ENCODE measurements around the gene SLC35F1.

SLC35F1 gene

GRCh38 chr6:117974914-117975627 lies 68.0 kb downstream of the SLC35F1 start:
- H3K27ac ChIP-seq, result no peak overlapping the region
- H2AFZ ChIP-seq (ENCODE audit: low read depth), result no peak overlapping the region
- no peak overlapping the region for H3K4me3 ChIP-seq (IDR thresholded peaks at IDR 0.05; ENCODE audit: insufficient read depth, low read depth, low read length)
- no peaks in the 10 kb centered on the region for H4K20me1 ChIP-seq (ENCODE audit: insufficient read depth)
- H3K79me2 ChIP-seq (ENCODE audit: insufficient read depth, low read depth), result no peaks in the 10 kb centered on the region
- no peaks in the 10 kb centered on the region for H3K27me3 ChIP-seq (ENCODE audit: insufficient read depth, low read depth)
- TF ChIP-seq CTCF (conservative IDR thresholded peaks at IDR 0.05; ENCODE audit: low read depth, low read length), result no peak
- H3K36me3 ChIP-seq (ENCODE audit: insufficient read depth), result no peaks in the 10 kb centered on the region
- no peak overlapping the region for H3K4me2 ChIP-seq
- no peak overlapping the region for H3K9ac ChIP-seq
- no peaks in the 10 kb centered on the region for H3K4me1 ChIP-seq (ENCODE audit: low read depth, poor library complexity, severe bottlenecking)

- H3K9ac ChIP-seq, result no peak overlapping the region
- H3K4me3 ChIP-seq (IDR thresholded peaks at IDR 0.05; ENCODE audit: insufficient read depth, low read depth, low read length), result no peak overlapping the region
- H4K20me1 ChIP-seq (ENCODE audit: insufficient read depth), result no peaks in the 10 kb centered on the region
- no peaks in the 10 kb centered on the region for H3K36me3 ChIP-seq (ENCODE audit: insufficient read depth)
- no peaks in the 10 kb centered on the region for H3K79me2 ChIP-seq (ENCODE audit: insufficient read depth, low read depth)
- H2AFZ ChIP-seq (ENCODE audit: low read depth), result no peak overlapping the region
- H3K27ac ChIP-seq, result no peak overlapping the region
- no peaks in the 10 kb centered on the region for H3K4me1 ChIP-seq (ENCODE audit: low read depth, poor library complexity, severe bottlenecking)
- H3K27me3 ChIP-seq (ENCODE audit: insufficient read depth, low read depth), result no peaks in the 10 kb centered on the region
- no peak overlapping the region for H3K4me2 ChIP-seq
- TF ChIP-seq CTCF (conservative IDR thresholded peaks at IDR 0.05; ENCODE audit: low read depth, low read length), result peak; percentile 63; the same call in 1 of the 2 replicates
These were observed 69.1 kb downstream of the SLC35F1 start for GRCh38 chr6:117976030-117976651.

- Histone ChIP-seq H3K36me3 (ENCODE audit: insufficient read depth) (no peaks in the 10 kb centered on the region), H3K4me1 (ENCODE audit: low read depth, poor library complexity, severe bottlenecking) (no peaks in the 10 kb centered on the region), H3K27me3 (ENCODE audit: insufficient read depth, low read depth) (no peaks in the 10 kb centered on the region), H3K79me2 (ENCODE audit: insufficient read depth, low read depth) (no peaks in the 10 kb centered on the region), H3K4me2 (no peak overlapping the region), H3K9ac (no peak overlapping the region), H2AFZ (ENCODE audit: low read depth) (no peak overlapping the region), H3K27ac (no peak overlapping the region), H3K4me3 (IDR thresholded peaks at IDR 0.05; ENCODE audit: insufficient read depth, low read depth, low read length) (no peak overlapping the region), H4K20me1 (ENCODE audit: insufficient read depth) (no peaks in the 10 kb centered on the region)
- TF ChIP-seq CTCF (conservative IDR thresholded peaks at IDR 0.05; ENCODE audit: low read depth, low read length), result no peak
These were observed 78.9 kb downstream of the SLC35F1 start for GRCh38 chr6:117985916-117986315.

GRCh38 chr6:117986396-117986795 lies 79.3 kb downstream of the SLC35F1 start:
- no peak overlapping the region for H3K27ac ChIP-seq
- no peaks in the 10 kb centered on the region for H3K27me3 ChIP-seq (ENCODE audit: insufficient read depth, low read depth)
- no peaks in the 10 kb centered on the region for H3K79me2 ChIP-seq (ENCODE audit: insufficient read depth, low read depth)
- H3K4me2 ChIP-seq, result no peak overlapping the region
- no peak overlapping the region for H3K9ac ChIP-seq
- H3K36me3 ChIP-seq (ENCODE audit: insufficient read depth), result no peaks in the 10 kb centered on the region
- no peak for TF ChIP-seq CTCF (conservative IDR thresholded peaks at IDR 0.05; ENCODE audit: low read depth, low read length)
- H3K4me3 ChIP-seq (IDR thresholded peaks at IDR 0.05; ENCODE audit: insufficient read depth, low read depth, low read length), result no peak overlapping the region
- no peaks in the 10 kb centered on the region for H3K4me1 ChIP-seq (ENCODE audit: low read depth, poor library complexity, severe bottlenecking)
- H4K20me1 ChIP-seq (ENCODE audit: insufficient read depth), result no peaks in the 10 kb centered on the region
- no peak overlapping the region for H2AFZ ChIP-seq (ENCODE audit: low read depth)

All from KMS-11 (cell line).